IPS-18c (cell line): ENCODE measurements around the gene GOLGA3.

ENCODE experiments used
- H3K4me3 ChIP-seq: 2 replicates; pipeline ENCODE4 v1.7.0; 2013; ENCODE audit warnings: low read depth, mild to moderate bottlenecking, low read length, moderate library complexity; ENCODE audit not compliant: insufficient read depth
- H3K9me3 ChIP-seq: one replicate; pipeline ENCODE4 v1.6.1; 2013; ENCODE audit warnings: mild to moderate bottlenecking, low read length, moderate library complexity; ENCODE audit not compliant: control insufficient read depth, insufficient read depth

GOLGA3 gene

DNA sequence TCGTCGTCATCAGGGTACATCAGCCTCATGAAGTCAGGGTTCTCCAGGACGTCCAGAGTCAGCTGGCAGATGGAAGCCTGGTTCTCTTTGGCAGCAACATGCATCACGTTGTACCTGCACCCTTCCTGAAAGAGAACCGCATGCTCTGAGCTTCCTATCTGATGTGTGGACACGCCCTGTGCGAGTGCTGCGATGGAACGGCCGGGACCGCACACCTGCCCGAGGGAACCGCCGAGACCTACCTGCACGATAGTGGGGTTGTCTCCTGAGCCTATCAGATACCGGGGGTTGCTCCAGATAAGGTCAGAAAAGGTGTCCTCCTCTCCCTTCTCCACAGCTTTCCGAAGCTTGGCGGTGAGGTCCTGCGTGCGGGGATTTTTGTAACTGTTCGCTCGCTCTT, 80.8 kb downstream of the GOLGA3 start:
- H3K9me3 ChIP-seq: no peaks in the 10 kb centered on the region
- no peak overlapping the region for H3K4me3 ChIP-seq

DNA sequence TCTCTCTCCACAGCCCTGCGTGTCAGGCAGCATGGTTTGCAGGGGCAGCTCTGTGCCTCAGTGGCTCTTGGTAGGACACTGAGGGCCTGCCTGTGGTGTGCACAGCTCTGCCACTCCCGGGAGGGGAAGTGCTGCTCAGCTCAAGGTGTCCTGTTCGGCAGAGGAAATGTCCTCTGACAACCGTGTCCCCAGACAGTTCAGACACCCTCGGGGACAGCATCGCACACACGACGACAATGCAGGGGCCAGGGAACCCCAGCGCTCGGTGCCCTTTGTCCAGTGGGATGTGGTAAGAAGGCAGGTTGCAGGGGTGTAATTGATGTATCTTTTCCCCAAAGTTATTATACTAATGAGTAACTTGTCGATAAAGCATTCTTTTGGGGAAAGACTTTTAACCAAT, 81.3 kb downstream of the GOLGA3 start:
- no peak overlapping the region for H3K4me3 ChIP-seq
- no peaks in the 10 kb centered on the region for H3K9me3 ChIP-seq

DNA sequence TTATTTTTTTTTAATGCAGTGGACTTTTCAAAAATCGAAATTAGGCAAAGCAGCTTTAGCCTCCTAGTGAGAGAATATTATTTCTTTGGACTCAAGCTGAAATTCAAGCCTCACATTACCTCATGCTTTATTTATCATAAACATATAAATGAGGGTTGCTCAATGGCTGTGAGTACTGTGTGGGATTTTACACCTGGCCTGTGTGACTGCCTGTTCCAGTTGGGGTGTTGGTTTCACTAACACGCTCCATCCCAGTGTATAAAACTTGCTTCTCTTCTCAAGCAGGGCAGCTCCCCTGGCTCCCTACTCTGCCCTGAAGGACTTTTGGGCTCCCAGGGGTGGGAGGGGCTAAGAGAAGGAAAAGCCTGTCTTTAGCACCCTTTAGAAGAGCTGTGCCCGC, 82.1 kb downstream of the GOLGA3 start:
- no peak overlapping the region for H3K4me3 ChIP-seq
- no peaks in the 10 kb centered on the region for H3K9me3 ChIP-seq

- H3K9me3 ChIP-seq: no peaks in the 10 kb centered on the region
- no peak overlapping the region for H3K4me3 ChIP-seq
Measured at GRCh38 chr12:132743831-132744230, 84.8 kb downstream of the GOLGA3 start.

DNA sequence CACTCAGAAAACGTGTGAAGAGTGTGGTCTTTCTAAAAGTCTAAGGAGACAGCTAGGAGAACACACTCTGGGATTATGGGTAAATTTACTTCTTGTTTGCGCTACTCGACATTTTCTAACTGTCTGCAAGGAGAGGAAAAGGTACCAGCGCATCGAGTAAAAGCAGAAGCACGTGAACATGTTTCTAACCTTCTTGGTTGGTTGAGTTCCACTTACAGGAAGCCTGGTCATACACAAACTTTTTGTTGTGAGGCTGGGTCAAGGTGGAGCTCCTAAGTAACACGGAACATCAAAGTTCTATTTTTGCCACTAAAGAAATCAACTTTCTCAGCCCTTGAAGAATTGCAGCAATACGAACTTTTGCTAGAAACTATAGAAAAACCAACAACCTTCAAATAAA, 87.0 kb downstream of the GOLGA3 start:
- Histone ChIP-seq H3K9me3 (no peaks in the 10 kb centered on the region), H3K4me3 (no peak overlapping the region)

GRCh38 chr12:132740652-132741051, 88.0 kb downstream of the GOLGA3 start:
- Histone ChIP-seq H3K4me3 (no peak overlapping the region), H3K9me3 (no peaks in the 10 kb centered on the region)

DNA sequence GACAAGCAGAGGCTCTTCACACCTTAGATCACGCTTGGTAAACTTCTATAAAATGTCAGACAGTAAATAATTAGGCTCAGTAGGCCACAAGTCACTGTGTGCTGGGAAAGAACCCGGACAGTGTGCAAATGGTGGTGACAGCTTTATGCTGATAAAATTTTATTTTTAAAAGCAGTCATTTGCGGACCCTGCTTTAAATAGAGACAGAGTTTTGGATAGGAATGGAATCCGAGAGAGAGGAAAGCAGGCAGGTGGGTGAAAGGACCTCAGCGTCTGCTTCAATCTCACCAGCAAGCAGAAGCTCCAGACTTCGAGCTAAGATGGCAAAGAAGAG, 88.4 kb downstream of the GOLGA3 start:
- H3K4me3 ChIP-seq: no peak overlapping the region
- H3K9me3 ChIP-seq: no peaks in the 10 kb centered on the region

GRCh38 chr12:132739600-132740312, 88.9 kb downstream of the GOLGA3 start:
- Histone ChIP-seq H3K4me3 (no peak overlapping the region), H3K9me3 (no peaks in the 10 kb centered on the region)

GRCh38 chr12:132736913-132737312, 91.8 kb downstream of the GOLGA3 start:
- Histone ChIP-seq H3K9me3 (no peaks in the 10 kb centered on the region), H3K4me3 (no peak overlapping the region)

DNA sequence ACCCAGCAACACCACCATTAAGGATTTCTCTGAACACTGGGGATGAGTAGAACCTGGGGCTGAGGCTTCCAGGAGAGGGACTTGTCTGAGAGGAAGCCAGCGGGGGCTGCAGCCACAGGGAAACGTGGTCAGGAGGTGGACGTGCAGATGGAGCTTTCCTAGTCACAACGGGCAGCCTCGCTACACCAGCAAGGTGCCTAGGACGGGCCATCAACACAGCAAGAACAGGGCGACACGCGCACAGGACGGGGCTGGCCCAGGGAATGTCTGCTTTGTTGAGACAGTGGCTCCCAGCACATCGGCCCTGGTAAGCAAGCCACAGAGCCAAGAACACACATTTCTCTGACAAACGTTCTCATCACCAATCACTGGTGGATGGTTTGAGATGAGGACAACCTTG, 92.3 kb downstream of the GOLGA3 start:
- Histone ChIP-seq H3K9me3 (peaks cover 2% of the 10 kb centered on the region), H3K4me3 (no peak overlapping the region)

DNA sequence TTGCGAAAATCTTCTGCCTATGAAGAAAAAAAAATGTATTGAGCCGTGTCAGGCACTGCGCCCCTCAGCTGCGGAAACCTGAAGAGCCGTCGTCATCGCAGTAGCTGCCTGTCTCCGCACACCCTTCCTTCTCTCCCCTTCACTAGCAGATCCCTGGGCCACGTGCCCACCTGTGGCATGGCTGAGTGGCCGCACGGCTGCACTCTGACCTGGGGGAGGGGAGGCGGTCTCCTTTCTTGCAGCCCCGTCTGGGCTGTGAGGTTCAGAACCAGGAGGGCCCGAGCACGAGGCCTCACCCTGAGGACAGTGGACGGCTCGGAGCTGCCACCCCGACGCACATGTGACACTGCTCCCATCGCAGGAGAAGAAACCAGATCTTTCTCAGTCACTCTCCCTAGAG, 93.2 kb downstream of the GOLGA3 start:
- no peak overlapping the region for H3K4me3 ChIP-seq
- peaks cover 3% of the 10 kb centered on the region for H3K9me3 ChIP-seq

DNA sequence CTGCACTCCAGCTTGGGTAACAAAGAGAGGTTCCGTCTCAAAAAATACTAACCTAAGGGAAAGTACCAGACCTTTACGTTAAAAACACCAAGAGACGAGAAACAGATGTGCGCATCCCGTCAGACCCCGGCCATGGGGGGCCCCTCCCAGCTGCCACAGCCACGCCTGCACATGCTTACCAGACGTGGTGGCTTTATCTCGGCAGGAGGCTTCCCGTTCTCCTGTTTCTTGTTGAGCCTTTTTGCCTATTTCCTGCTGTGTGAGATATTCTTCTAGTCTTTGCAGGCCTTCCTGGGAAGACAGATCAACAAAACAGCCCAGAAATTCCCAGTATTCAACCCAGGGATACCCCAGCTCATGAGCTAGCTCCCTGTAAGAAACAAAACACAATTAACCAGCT, 94.5 kb downstream of the GOLGA3 start:
- no peak overlapping the region for H3K4me3 ChIP-seq
- H3K9me3 ChIP-seq: peaks cover 6% of the 10 kb centered on the region

DNA sequence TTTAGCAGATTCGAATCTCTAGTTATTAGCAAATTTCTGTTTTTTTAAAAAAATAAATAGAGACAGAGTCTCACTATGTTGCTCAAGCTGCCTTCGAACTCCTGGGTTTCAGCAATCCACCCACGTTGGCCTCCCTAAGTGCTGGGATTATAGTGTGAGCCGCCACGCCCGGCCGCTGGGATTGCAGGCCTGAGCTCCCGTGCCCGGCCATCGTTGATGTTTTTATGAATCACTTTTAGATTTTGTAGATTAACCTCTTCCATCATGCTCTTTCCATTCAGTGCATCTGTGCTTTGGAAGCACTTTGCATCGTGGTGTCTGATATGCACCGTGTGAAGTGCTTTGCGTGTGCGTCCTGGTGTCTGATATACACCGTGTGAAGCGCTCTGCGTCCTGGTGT, 97.1 kb downstream of the GOLGA3 start:
- no peak overlapping the region for H3K4me3 ChIP-seq
- H3K9me3 ChIP-seq: peaks cover 6% of the 10 kb centered on the region

DNA sequence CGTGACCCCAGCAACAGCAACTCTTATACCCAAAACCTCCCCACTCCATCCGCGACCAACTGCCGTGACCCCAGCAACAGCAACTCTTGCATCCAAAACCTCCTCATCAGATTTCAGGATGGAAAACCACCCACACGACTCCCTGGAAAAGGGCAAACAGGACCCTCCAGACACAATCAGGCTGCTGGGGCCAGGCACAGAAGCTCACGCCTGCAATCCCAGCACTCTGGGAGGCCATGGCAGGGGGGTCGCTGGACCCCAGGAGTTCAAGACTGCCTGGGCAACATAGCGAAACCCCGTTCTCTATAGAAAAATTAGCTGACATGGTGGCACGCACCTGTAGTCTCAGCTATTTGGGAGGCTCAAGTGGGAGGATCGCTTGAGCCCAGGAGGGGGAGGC, 98.3 kb downstream of the GOLGA3 start:
- peaks cover 6% of the 10 kb centered on the region for H3K9me3 ChIP-seq
- no peak overlapping the region for H3K4me3 ChIP-seq

- H3K4me3 ChIP-seq: no peak overlapping the region
- peaks cover 6% of the 10 kb centered on the region for H3K9me3 ChIP-seq
Measured at GRCh38 chr12:132729541-132730320, 98.9 kb downstream of the GOLGA3 start.

DNA sequence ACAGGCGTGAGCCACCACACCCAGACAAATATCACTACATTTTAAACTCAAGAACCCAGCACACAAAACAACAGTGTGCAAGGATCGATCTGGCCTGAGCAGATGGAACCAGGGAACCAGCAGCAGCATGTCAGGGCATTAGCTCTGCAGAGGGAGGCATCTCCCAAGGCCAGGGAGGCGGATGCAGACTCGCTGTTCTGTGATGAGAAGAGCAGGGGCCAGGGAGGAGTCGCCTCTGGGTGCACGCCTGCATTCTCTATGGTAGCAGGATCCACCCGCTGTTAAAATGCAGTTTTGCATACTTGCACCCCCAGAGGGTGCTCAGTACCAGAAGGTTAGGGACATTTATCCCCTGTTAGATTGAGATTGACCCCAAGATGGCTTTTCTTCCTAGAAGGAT, 100.2 kb downstream of the GOLGA3 start:
- Histone ChIP-seq H3K9me3 (peaks cover 6% of the 10 kb centered on the region), H3K4me3 (no peak overlapping the region)

DNA sequence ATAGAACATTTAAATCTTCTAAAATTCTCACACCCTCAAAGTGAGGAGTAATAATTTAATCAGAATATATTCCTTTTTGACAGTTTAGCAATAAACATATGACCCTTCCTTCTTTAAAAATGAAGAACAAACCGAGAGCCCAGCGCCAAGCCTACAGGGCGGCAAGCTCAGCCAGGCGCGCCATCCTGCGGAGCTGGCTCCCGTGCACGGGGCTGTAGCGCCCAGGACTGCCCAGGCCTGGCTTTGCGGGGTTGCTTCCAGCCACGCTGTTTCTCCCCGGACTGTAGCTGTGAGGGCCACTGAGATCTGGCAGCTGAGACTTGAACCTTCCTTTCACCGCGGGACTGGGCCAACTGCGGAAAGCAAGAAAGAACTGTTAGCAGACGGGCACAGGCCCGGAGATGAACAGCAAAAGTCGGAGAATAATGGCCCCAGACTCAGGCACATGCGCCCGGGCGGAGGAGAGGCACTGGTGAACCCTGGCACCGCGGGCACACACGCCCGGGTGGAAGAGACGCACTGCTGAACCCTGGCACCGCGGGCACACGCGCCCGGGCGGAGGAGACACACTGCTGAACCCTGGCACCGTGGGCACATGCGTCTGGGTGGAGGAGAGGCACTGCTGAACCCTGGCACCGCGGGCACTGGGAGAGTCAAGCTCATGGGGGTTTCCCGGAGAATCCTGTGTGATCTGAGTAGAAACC, 101.4 kb downstream of the GOLGA3 start:
- peaks cover 6% of the 10 kb centered on the region for H3K9me3 ChIP-seq
- H3K4me3 ChIP-seq: no peak overlapping the region

DNA sequence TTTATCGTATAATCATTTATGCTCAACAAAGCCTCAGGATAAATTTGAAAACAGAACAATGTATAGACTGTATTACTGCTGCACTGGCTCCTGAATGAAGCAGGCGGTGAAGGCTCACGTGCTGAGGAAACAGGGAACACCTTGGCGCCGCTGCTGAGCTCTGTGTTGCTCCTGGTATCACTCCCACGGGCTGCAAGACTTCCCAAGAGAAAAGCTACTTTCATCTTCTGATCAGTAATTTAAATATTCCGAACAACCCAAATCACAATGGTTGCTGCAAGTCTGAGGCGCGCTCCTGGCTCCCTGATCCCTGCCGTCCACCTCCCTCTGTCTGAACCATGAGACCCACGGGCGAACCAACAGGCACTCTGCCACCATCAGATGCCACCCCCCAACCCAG, 102.3 kb downstream of the GOLGA3 start:
- Histone ChIP-seq H3K9me3 (peaks cover 4% of the 10 kb centered on the region), H3K4me3 (no peak overlapping the region)
